ENCODE data around the gene EPN1.
A peak's percentile ranks its signal among the peaks of the same experiment; 100 is the strongest.

The EPN1 gene

GRCh38 chr19:55674841-55675660, at the start of gene EPN1:
TSS of gene EPN1 (plus strand) at chr19:55675226. CDS start at chr19:55678628, 3,402 bp downstream.
- H3K27ac ChIP-seq: peak within 1 kb of the TSS; percentile 77
- H3K4me1 ChIP-seq (ENCODE audit: low read depth, poor library complexity, severe bottlenecking): peaks cover 28% of the 10 kb centered on the region
- H3K27me3 ChIP-seq (ENCODE audit: insufficient read depth, low read depth): no peaks in the 10 kb centered on the region
- no peaks in the 10 kb centered on the region for H4K20me1 ChIP-seq (ENCODE audit: insufficient read depth)
- H3K36me3 ChIP-seq (ENCODE audit: insufficient read depth): no peaks in the 10 kb centered on the region; the same call in 1 of the 2 replicates
- H3K4me3 ChIP-seq (IDR thresholded peaks at IDR 0.05; ENCODE audit: insufficient read depth, low read depth, low read length): no peak within 1 kb of the TSS
- H3K4me2 ChIP-seq: peak within 1 kb of the TSS; percentile 94
- peak within 1 kb of the TSS; percentile 60 for H2AFZ ChIP-seq (ENCODE audit: low read depth)
- H3K9ac ChIP-seq: peak within 1 kb of the TSS; percentile 93
- H3K79me2 ChIP-seq (ENCODE audit: insufficient read depth, low read depth): peaks cover 76% of the 10 kb centered on the region
- TF ChIP-seq CTCF (conservative IDR thresholded peaks at IDR 0.05; ENCODE audit: low read depth, low read length): no peak

- Histone ChIP-seq H3K4me2 (no peak overlapping the region), H4K20me1 (ENCODE audit: insufficient read depth) (no peaks in the 10 kb centered on the region)
These were observed 48.7 kb upstream of the EPN1 start for GRCh38 chr19:55626350-55626749.

GRCh38 chr19:55632463-55632834, 42.6 kb upstream of the EPN1 start:
- Histone ChIP-seq H3K4me2 (no peak overlapping the region), H3K36me3 (ENCODE audit: insufficient read depth) (no peaks in the 10 kb centered on the region), H3K79me2 (ENCODE audit: insufficient read depth, low read depth) (peaks cover 22% of the 10 kb centered on the region), H2AFZ (ENCODE audit: low read depth) (peak overlapping the region; percentile 16; the same call in 1 of the 2 replicates), H3K4me1 (ENCODE audit: low read depth, poor library complexity, severe bottlenecking) (peaks cover 25% of the 10 kb centered on the region), H3K27me3 (ENCODE audit: insufficient read depth, low read depth) (no peaks in the 10 kb centered on the region; the same call in 1 of the 2 replicates), H3K27ac (no peak overlapping the region), H3K4me3 (IDR thresholded peaks at IDR 0.05; ENCODE audit: insufficient read depth, low read depth, low read length) (no peak overlapping the region), H3K9ac (no peak overlapping the region), H4K20me1 (ENCODE audit: insufficient read depth) (no peaks in the 10 kb centered on the region)
- TF ChIP-seq CTCF (conservative IDR thresholded peaks at IDR 0.05; ENCODE audit: low read depth, low read length): peak; percentile 96

More at GRCh38 chr19:55626350-55626749, 48.7 kb upstream of the EPN1 start:
- H3K4me3 ChIP-seq (IDR thresholded peaks at IDR 0.05; ENCODE audit: insufficient read depth, low read depth, low read length): no peak overlapping the region
- H3K27ac ChIP-seq: no peak overlapping the region
- H3K9ac ChIP-seq: no peak overlapping the region
- peaks cover 15% of the 10 kb centered on the region for H3K4me1 ChIP-seq (ENCODE audit: low read depth, poor library complexity, severe bottlenecking)
- H3K36me3 ChIP-seq (ENCODE audit: insufficient read depth): no peaks in the 10 kb centered on the region
- TF ChIP-seq CTCF (conservative IDR thresholded peaks at IDR 0.05; ENCODE audit: low read depth, low read length): no peak
- H3K79me2 ChIP-seq (ENCODE audit: insufficient read depth, low read depth): no peaks in the 10 kb centered on the region
- no peaks in the 10 kb centered on the region; the same call in 1 of the 2 replicates for H3K27me3 ChIP-seq (ENCODE audit: insufficient read depth, low read depth)
- H2AFZ ChIP-seq (ENCODE audit: low read depth): no peak overlapping the region

GRCh38 chr19:55633861-55634260, 41.2 kb upstream of the EPN1 start:
- H3K27ac ChIP-seq: no peak overlapping the region
- H3K4me1 ChIP-seq (ENCODE audit: low read depth, poor library complexity, severe bottlenecking): peaks cover 30% of the 10 kb centered on the region
- peak overlapping the region; percentile 86; the same call in 1 of the 2 replicates for H2AFZ ChIP-seq (ENCODE audit: low read depth)
- H3K36me3 ChIP-seq (ENCODE audit: insufficient read depth): no peaks in the 10 kb centered on the region
- no peak overlapping the region; the same call in 1 of the 2 replicates for H3K4me2 ChIP-seq
- H3K27me3 ChIP-seq (ENCODE audit: insufficient read depth, low read depth): no peaks in the 10 kb centered on the region; the same call in 1 of the 2 replicates
- peaks cover 26% of the 10 kb centered on the region for H3K79me2 ChIP-seq (ENCODE audit: insufficient read depth, low read depth)
- no peaks in the 10 kb centered on the region for H4K20me1 ChIP-seq (ENCODE audit: insufficient read depth)
- H3K4me3 ChIP-seq (IDR thresholded peaks at IDR 0.05; ENCODE audit: insufficient read depth, low read depth, low read length): no peak overlapping the region
- TF ChIP-seq CTCF (conservative IDR thresholded peaks at IDR 0.05; ENCODE audit: low read depth, low read length): no peak
- H3K9ac ChIP-seq: no peak overlapping the region
